CD4-positive, alpha-beta T cell (primary cell): ENCODE measurements around the gene ATG10. TPM values are rescaled to one million over a fixed set of nuclear protein-coding genes. Genes with fewer than 3 reads are reported as not detected.

Experiments
- ATAC-seq: fragments of 200-7000 bp; cut with Tn5 transposase; one replicate; pipeline ENCODE4 v1.10.0; 2022; ENCODE audit warnings: mild to moderate bottlenecking; ENCODE audit not compliant: poor library complexity
- CTCF ChIA-PET: fragments of 350-600 bp; sonication (Branson Sonifier 250); formaldehyde crosslinking; loops from one replicate; lab custom pipeline; 2021; ENCODE audit warnings: antibody characterized with exemption, inconsistent platforms; lab: Charles Lee
- POLR2A ChIA-PET: fragments of 350-600 bp; sonication (Branson Sonifier 250); formaldehyde crosslinking; loops from one replicate; lab custom pipeline; 2021; ENCODE audit warnings: antibody characterized with exemption, inconsistent platforms; lab: Charles Lee
- DNase-seq, 14 experiments: peaks; one replicate each; pipeline ENCODE4 v3.0.0-alpha.2; 2013 to 2020; ENCODE audit warnings: mixed read lengths in 2 of 14
- H3K27ac ChIP-seq, 2 donors: one replicate each; pipeline versions ENCODE4 v1.5.1 to v1.7.0; 2013; ENCODE audit warnings: low read length in 2 of 2, low read depth in 1 of 2, mild to moderate bottlenecking in 1 of 2
- H3K27me3 ChIP-seq, 2 experiments: 1 replicate in 1 of 2; 2 replicates in 1 of 2; pipeline versions ENCODE4 v1.6.1 to v1.7.0; 2013; ENCODE audit warnings: low read length in 2 of 2, control low read depth in 1 of 2, mild to moderate bottlenecking in 1 of 2, moderate library complexity in 1 of 2; ENCODE audit not compliant: insufficient read depth in 2 of 2, control insufficient read depth in 1 of 2
- H3K36me3 ChIP-seq: one replicate; pipeline ENCODE4 v1.6.1; 2013; ENCODE audit warnings: low read length, control low read depth; ENCODE audit not compliant: insufficient read depth
- H3K4me1 ChIP-seq: one replicate; pipeline ENCODE4 v1.6.1; 2013; ENCODE audit warnings: low read length, control low read depth; ENCODE audit not compliant: insufficient read depth
- H3K4me3 ChIP-seq: one replicate; pipeline ENCODE4 v1.5.1; 2013; ENCODE audit warnings: mild to moderate bottlenecking, low read length, moderate library complexity
- H3K9me3 ChIP-seq, 2 experiments: 1 replicate in 1 of 2; 2 replicates in 1 of 2; pipeline versions ENCODE4 v1.6.1 to v1.7.0; 2013; ENCODE audit warnings: low read length in 2 of 2, mild to moderate bottlenecking in 2 of 2, control low read depth in 1 of 2, moderate library complexity in 1 of 2; ENCODE audit not compliant: control insufficient read depth in 1 of 2, insufficient read depth in 1 of 2
- H3K27ac Mint-ChIP-seq: one replicate; pipeline ENCODE4 v1.8.0; 2020; ENCODE audit warnings: mixed read lengths
- H3K27me3 Mint-ChIP-seq: one replicate; pipeline ENCODE4 v1.8.0; 2021; ENCODE audit warnings: mixed read lengths
- H3K36me3 Mint-ChIP-seq: one replicate; pipeline ENCODE4 v1.8.0; 2021; ENCODE audit warnings: low read depth, mixed read lengths
- H3K4me1 Mint-ChIP-seq: one replicate; pipeline ENCODE4 v1.8.0; 2021; ENCODE audit warnings: low read depth, mixed read lengths
- H3K4me3 Mint-ChIP-seq: one replicate; pipeline ENCODE4 v1.8.0; 2020; ENCODE audit warnings: mild to moderate bottlenecking, mixed read lengths
- H3K9me3 Mint-ChIP-seq: one replicate; pipeline ENCODE4 v1.8.0; 2020; ENCODE audit warnings: mixed read lengths
- CTCF ChIP-seq: fragments of 200-600 bp; IDR thresholded peaks from one replicate; pipeline ENCODE4 v1.8.0; 2022; ENCODE audit warnings: antibody characterized with exemption, mild to moderate bottlenecking
- intact Hi-C, 2 experiments: fragments of 100-400 bp; cut with DNase I in 1 of 2; cut with micrococcal nuclease in 1 of 2; formaldehyde crosslinking; loops; one replicate each; pipeline versions ENCODE4 v1.15.1 to v1.9.0; 2023 to 2025; cut with DNase I, micrococcal nuclease
- total RNA-seq, 174 experiments: library from RNA in 2 of 174; stranded (reverse) in 2 of 174; gene quantifications; one replicate each; pipeline ENCODE4 v1.2.3 and lab custom pipeline; 2021 to 2026

Gene ATG10
- total RNA-seq, 2 experiments from 2014 or later, result 4.7 to 5.3 TPM

- no peak for TF ChIP-seq CTCF
- Histone ChIP-seq H3K9me3 (no peaks in the 10 kb centered on the region), H3K27me3 (no peaks in the 10 kb centered on the region), H3K4me1 (no peaks in the 10 kb centered on the region), H3K27ac (no peak overlapping the region), H3K36me3 (no peaks in the 10 kb centered on the region), H3K4me3 (no peak overlapping the region)
- Mint-ChIP-seq H3K27me3 (no peaks in the 10 kb centered on the region), H3K4me3 (no peak overlapping the region), H3K27ac (no peak overlapping the region), H3K9me3 (peaks cover 6% of the 10 kb centered on the region), H3K4me1 (no peaks in the 10 kb centered on the region), H3K36me3 (peaks cover 49% of the 10 kb centered on the region)
- ATAC-seq (no peak), DNase-seq (no peak)
- ChIA-PET CTCF (no interaction called here), POLR2A (no interaction called here)
- intact Hi-C loops, result no loop called here
Measured at GRCh38 chr5:82077496-82077895, 105.7 kb downstream of the ATG10 start.

DNA sequence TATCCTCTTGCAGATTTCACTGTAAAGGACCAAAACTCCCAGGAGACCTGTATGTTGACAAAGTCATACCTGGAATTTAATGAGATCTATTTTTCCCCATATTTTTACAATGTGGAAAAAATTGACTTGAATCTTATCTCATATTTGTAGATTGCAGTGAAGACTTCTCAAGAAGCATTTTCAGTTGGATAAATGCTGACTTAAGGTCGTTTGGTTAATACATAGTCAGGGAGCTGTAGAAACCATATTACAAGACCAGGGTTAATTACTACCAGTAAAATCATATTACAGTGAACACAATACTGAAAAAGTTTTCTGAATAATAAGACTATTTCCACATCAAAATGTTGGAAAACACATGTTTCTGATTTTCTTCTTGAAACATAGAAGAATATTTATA lies 119.8 kb downstream of the ATG10 start:
- Mint-ChIP-seq H3K27ac (no peak overlapping the region), H3K36me3 (peaks cover 51% of the 10 kb centered on the region), H3K4me1 (no peaks in the 10 kb centered on the region), H3K9me3 (peaks cover 17% of the 10 kb centered on the region), H3K27me3 (no peaks in the 10 kb centered on the region), H3K4me3 (no peak overlapping the region)
- POLR2A ChIA-PET, result no interaction called here
- no peaks in the 10 kb centered on the region for H3K27me3 ChIP-seq
- no peak for TF ChIP-seq CTCF
- ATAC-seq (no peak), DNase-seq (no peak)
- no peaks in the 10 kb centered on the region for H3K36me3 ChIP-seq
- H3K4me3 ChIP-seq, result no peak overlapping the region
- no peaks in the 10 kb centered on the region for H3K4me1 ChIP-seq
- intact Hi-C loops, result no loop called here
- peaks cover 0 to 19% of the 10 kb centered on the region in 2 experiments for H3K9me3 ChIP-seq
- no peak overlapping the region for H3K27ac ChIP-seq
- CTCF ChIA-PET, result no interaction called here

DNA sequence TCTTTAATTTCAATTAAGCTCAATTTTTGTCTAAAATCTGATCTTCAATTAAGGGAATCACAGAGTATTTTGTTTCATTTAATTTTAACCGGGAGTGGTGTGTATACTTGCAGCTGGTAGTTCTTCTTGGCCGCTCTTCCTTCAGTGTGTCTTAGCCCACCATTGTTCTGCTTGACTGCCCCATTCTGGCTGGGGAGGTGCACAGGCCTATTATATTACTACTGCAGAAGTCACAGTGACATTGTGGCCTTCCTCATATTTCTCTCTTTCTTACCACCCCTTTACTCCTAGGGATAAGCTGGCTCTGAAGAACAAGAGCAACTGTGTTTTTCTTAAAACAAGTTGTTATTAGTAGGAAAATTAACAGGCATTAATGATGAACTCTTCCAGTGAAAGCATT lies 123.7 kb downstream of the ATG10 start:
- POLR2A ChIA-PET, result no interaction called here
- intact Hi-C loops, result no loop called here
- Mint-ChIP-seq H3K9me3 (peaks cover 6% of the 10 kb centered on the region), H3K4me1 (peaks cover 3% of the 10 kb centered on the region), H3K27ac (no peak overlapping the region), H3K36me3 (peaks cover 21% of the 10 kb centered on the region), H3K27me3 (no peaks in the 10 kb centered on the region), H3K4me3 (no peak overlapping the region)
- DNase-seq, result no peak
- no peak overlapping the region for H3K27ac ChIP-seq
- no peaks in the 10 kb centered on the region for H3K4me1 ChIP-seq
- no peaks in the 10 kb centered on the region for H3K36me3 ChIP-seq
- peaks cover 0 to 19% of the 10 kb centered on the region in 2 experiments for H3K9me3 ChIP-seq
- CTCF ChIA-PET, result interaction anchor here (0.5 kb wide), 1 partner anchor 39 kb away, joined by 5 read pairs; no protein-coding TSS in a partner anchor
- ATAC-seq, result no peak
- H3K4me3 ChIP-seq, result no peak overlapping the region
- no peaks in the 10 kb centered on the region for H3K27me3 ChIP-seq
- no peak for TF ChIP-seq CTCF
